Measurements from ENCODE around the gene CLEC18A.
A peak's percentile ranks its signal among the peaks of the same experiment; 100 is the strongest.
"Not testable (repeated sequence)": the region's sequence is repeated elsewhere in the genome, so short reads cannot be mapped to it uniquely, and the experiment has no call there.

Gene CLEC18A

DNA sequence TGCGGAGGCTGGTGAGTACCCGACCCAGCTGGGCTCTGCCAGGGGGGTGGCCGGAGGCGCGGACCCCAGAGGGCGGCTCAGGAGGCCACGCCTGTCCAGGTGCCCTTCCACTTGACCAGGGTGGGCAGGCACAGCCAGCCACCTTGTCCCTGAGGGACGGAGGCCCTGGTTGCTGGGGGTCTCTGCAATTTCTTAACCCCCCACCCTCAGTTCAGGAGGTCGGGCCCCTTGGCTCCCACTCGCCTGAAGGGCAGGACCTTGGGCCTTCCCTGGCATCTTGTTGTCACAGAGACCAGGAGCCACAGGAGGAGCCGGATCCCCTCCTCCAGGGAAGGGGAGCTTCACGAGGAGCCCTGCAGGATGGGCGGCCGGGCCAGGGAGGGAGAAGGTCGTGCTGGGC is 982 bp downstream of the CLEC18A start:
- not testable (repeated sequence) for H3K4me3 ChIP-seq (ENCODE audit: control insufficient read depth, low read depth, low read length); DNase-seq (ENCODE audit: low read depth)

- not testable (repeated sequence) for H3K4me3 ChIP-seq (ENCODE audit: control insufficient read depth, low read depth, low read length); DNase-seq (ENCODE audit: low read depth)
These were observed 1.6 kb downstream of the CLEC18A start for GRCh38 chr16:69952572-69953355.

- not testable (repeated sequence) for DNase-seq (ENCODE audit: low read depth)
These were observed 3.1 kb downstream of the CLEC18A start for GRCh38 chr16:69954241-69954640.

GRCh38 chr16:69963312-69963711 is 12.2 kb downstream of the CLEC18A start:
- H3K4me3 ChIP-seq (ENCODE audit: control insufficient read depth, low read depth, low read length); DNase-seq (ENCODE audit: low read depth): not testable (repeated sequence)

More at GRCh38 chr16:69954241-69954640, 3.1 kb downstream of the CLEC18A start:
- H3K4me3 ChIP-seq (ENCODE audit: control insufficient read depth, low read depth, low read length), result not testable (repeated sequence)

DNA sequence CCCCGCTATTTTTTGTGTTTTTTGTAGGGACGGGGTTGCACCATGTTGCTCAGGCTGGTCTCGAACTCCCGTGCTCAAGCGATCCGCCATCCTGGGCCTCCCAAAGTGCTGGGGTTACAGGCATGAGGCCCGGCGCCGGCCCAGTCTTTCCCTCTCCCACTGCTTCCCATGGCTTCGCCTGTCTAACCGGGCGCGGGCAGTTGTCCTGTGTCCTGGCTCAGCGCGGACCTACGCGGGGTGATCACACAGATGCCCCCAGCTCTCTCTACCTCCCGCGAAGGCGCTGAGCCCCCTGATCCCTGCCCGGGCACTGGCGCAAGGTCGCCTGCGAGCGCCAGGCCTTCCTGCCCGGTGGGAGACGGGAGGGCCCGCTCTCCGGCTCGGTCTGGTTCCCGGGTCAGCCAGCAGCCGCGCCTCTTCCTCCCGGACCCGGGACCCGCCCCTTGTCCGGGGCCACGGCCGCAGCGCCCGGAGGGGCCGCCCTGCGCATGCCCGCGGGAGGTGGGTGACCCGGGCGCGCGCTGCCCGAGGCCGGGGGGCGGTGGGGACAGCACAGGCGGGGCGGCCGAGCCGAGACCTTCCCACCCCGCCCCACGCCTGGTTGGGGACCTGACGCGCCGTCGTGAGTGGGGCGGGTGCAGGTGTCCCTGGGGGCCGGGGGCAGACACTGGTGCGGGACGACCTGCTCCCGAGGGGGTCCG is 14.0 kb downstream of the CLEC18A start:
- DNase-seq (ENCODE audit: low read depth), result peak; percentile 19
- peak overlapping the region; percentile 25 for H3K4me3 ChIP-seq (ENCODE audit: control insufficient read depth, low read depth, low read length)

GRCh38 chr16:69965661-69966054 is 14.5 kb downstream of the CLEC18A start:
- DNase-seq (ENCODE audit: low read depth); H3K4me3 ChIP-seq (ENCODE audit: control insufficient read depth, low read depth, low read length): not testable (repeated sequence)

- not testable (repeated sequence) for DNase-seq (ENCODE audit: low read depth); H3K4me3 ChIP-seq (ENCODE audit: control insufficient read depth, low read depth, low read length)
These were observed 16.6 kb downstream of the CLEC18A start for GRCh38 chr16:69967688-69968087.

DNA sequence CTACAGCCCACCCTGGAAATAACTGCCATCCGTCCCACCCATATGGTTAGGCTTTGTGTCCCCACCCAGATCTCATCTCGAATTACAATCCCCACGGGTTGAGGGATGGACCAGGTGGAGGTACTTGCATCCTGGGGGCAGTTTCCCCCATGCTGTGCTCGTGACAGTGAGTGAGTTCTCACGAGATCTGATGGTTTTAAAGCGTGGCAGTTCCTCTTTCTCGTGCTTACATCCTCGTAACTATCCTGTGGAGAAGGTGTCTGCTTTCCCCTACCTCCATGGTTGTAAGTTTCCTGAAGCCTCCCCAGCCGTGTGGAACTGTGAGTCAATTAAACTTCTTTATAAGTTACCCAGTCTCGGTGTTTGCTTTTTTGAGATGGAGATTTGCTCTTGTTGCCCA is 17.0 kb downstream of the CLEC18A start:
- DNase-seq (ENCODE audit: low read depth); H3K4me3 ChIP-seq (ENCODE audit: control insufficient read depth, low read depth, low read length): not testable (repeated sequence)

DNA sequence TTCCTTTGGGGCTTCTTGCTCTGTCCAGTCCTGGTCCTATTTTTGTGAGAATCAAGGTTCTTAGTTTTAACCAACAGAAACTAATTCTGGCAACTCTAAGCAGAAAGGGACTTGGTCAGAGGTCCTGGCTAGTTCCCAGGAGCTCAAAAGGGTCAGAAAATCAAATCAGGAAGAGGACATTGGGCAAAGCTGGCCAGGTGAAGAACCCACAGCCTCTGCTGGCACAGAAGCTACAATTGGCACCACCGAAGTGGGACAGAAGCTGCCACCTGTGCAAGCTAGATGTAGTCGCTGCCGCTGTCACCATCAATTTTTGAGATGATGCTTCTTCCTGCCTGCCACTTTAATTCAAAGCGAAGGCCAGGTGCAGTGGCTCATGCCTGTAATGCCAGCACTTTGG is 18.5 kb downstream of the CLEC18A start:
- H3K4me3 ChIP-seq (ENCODE audit: control insufficient read depth, low read depth, low read length); DNase-seq (ENCODE audit: low read depth): not testable (repeated sequence)

GRCh38 chr16:69972120-69972519 is 21.0 kb downstream of the CLEC18A start:
- not testable (repeated sequence) for DNase-seq (ENCODE audit: low read depth); H3K4me3 ChIP-seq (ENCODE audit: control insufficient read depth, low read depth, low read length)

DNA sequence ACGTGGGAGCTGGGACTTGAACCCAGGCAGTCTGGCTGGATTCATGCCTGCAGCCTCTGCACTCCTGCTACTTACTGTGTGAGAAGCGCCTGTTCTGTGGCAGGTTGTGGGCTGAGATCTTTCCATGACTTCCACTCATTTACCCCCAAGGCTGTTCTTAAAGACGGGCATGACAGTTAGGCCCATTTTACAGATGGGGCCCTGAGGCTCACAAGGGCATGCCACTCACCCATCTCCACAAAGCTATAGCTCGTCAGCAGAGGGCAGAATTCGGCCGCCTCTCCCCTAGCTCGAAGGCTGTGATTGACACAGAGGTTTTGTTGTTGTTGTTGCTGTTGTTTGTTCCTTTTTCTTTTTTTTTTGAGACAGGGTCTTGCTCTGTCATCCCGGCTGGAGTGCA is 21.8 kb downstream of the CLEC18A start:
- not testable (repeated sequence) for DNase-seq (ENCODE audit: low read depth); H3K4me3 ChIP-seq (ENCODE audit: control insufficient read depth, low read depth, low read length)

GRCh38 chr16:69985196-69985595 is 34.1 kb downstream of the CLEC18A start:
- not testable (repeated sequence) for DNase-seq (ENCODE audit: low read depth); H3K4me3 ChIP-seq (ENCODE audit: control insufficient read depth, low read depth, low read length)

GRCh38 chr16:69997956-69998355 is 46.8 kb downstream of the CLEC18A start:
- DNase-seq (ENCODE audit: low read depth), result peak; percentile 49

GRCh38 chr16:69999801-70000200 is 48.7 kb downstream of the CLEC18A start:
- not testable (repeated sequence) for DNase-seq (ENCODE audit: low read depth); H3K4me3 ChIP-seq (ENCODE audit: control insufficient read depth, low read depth, low read length)

More at GRCh38 chr16:69997956-69998355, 46.8 kb downstream of the CLEC18A start:
- not testable (repeated sequence) for H3K4me3 ChIP-seq (ENCODE audit: control insufficient read depth, low read depth, low read length)

- not testable (repeated sequence) for H3K4me3 ChIP-seq (ENCODE audit: control insufficient read depth, low read depth, low read length); DNase-seq (ENCODE audit: low read depth)
These were observed 52.4 kb downstream of the CLEC18A start for GRCh38 chr16:70003511-70003910.

DNA sequence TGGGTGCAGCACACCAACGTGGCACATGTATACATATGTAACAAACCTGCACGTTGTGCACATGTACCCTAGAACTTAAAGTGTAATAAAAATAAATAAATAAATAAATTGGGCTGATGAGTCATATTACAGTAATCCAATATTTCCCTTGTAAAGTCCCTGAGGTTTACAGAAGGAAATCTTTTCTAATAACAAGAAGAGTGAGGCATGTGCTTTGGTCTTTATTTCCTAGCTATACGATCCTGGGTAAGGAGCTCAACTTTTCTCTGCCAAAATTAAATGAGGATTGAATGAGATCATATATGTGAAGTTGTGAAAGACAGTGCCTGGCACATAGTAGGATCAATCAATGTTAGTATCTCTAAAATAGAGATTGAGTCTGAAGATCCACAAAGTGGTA is 57.5 kb downstream of the CLEC18A start:
- not testable (repeated sequence) for DNase-seq (ENCODE audit: low read depth); H3K4me3 ChIP-seq (ENCODE audit: control insufficient read depth, low read depth, low read length)

DNA sequence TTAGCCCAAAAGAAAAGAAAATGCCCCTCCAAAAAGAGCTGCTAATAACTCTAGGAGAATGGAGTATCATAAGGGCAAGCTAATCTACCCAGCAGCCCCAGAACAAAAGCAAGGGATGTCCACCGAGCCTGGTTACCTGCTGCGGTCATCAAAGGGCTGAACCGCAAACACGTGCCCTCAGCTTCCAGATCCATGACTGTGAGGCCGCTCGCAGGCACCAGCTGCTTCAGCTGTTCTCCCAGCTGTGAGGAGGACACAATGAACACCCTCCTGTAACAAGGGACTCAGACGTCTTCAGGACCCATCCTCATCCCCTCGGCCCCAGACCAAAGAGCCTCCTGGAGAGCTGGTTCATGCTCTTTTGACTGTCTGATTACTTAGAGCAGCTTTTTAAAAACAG is 59.5 kb downstream of the CLEC18A start:
- DNase-seq (ENCODE audit: low read depth); H3K4me3 ChIP-seq (ENCODE audit: control insufficient read depth, low read depth, low read length): not testable (repeated sequence)

DNA sequence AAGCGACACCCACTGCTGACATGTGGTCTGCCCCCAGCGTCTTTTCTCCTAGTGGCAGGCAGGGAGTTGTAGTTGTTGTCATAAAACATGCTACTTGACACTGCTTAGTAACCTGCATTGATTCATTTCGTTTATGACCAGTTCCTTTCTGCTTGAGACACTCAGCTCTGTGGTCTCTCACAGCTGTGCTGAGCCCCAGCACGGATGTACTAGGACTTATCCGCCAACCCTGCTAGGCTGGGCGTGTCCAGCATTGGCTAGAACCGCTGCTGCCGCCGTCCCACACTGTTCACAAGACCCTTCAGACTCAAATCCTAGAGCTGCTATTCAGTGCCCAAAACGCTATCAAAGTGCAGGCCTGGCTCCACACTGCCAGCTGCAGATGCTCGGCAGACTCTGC is 60.0 kb downstream of the CLEC18A start:
- H3K4me3 ChIP-seq (ENCODE audit: control insufficient read depth, low read depth, low read length), result not testable (repeated sequence)
- DNase-seq (ENCODE audit: low read depth), result peak; percentile 33

DNA sequence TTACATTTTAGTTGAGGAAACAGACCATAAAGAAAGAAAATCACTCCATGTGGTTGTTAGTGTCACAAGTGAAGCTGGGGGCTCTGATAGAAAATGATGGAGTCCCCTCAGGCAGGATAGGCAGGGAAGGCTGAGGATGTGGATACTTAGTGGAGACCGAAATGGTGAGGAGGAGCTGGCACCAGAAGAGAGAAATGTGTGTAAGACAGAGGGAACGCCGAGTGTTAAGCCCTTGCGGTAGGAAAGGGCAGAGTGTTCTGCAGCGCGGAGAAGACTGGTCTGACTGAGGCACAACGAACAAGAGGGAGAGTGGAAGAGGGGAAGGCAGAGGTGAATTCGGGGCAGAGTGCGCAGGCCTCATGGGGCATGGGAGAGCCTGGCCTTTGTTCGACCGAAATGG is 61.2 kb downstream of the CLEC18A start:
- not testable (repeated sequence) for DNase-seq (ENCODE audit: low read depth); H3K4me3 ChIP-seq (ENCODE audit: control insufficient read depth, low read depth, low read length)

GRCh38 chr16:70012951-70013350 is 61.8 kb downstream of the CLEC18A start:
- not testable (repeated sequence) for H3K4me3 ChIP-seq (ENCODE audit: control insufficient read depth, low read depth, low read length); DNase-seq (ENCODE audit: low read depth)

Measured in fibroblast of mammary gland (primary cell).